NCI-H82 (cell line): ENCODE data around the gene CCNG2.

ENCODE experiments used
- DNase-seq: peaks from one replicate; lab custom pipeline; 2025; lab: John Stamatoyannopoulos, UW

Gene CCNG2

GRCh38 chr4:77147079-77147782 lies 9.8 kb upstream of the CCNG2 start:
- no peak for DNase-seq

GRCh38 chr4:77148078-77148477 lies 8.9 kb upstream of the CCNG2 start:
- peak; percentile 81 for DNase-seq

GRCh38 chr4:77149789-77150188 lies 7.2 kb upstream of the CCNG2 start:
- DNase-seq, result no peak

GRCh38 chr4:77151241-77151640 lies 5.8 kb upstream of the CCNG2 start:
- DNase-seq, result no peak

GRCh38 chr4:77152421-77152820 lies 4.6 kb upstream of the CCNG2 start:
- no peak for DNase-seq

GRCh38 chr4:77153006-77153405 lies 4.0 kb upstream of the CCNG2 start:
- no peak for DNase-seq

GRCh38 chr4:77154065-77154464 lies 2.9 kb upstream of the CCNG2 start:
- no peak for DNase-seq

- no peak for DNase-seq
Observed at GRCh38 chr4:77154761-77155499, 2.1 kb upstream of the CCNG2 start.

GRCh38 chr4:77155631-77156452 lies 1.2 kb upstream of the CCNG2 start:
- no peak for DNase-seq

GRCh38 chr4:77156533-77156911 lies 485 bp upstream of the CCNG2 start:
- DNase-seq, result peak; percentile 99

- DNase-seq, result peak; percentile 93
Observed at GRCh38 chr4:77157859-77158486, 966 bp downstream of the CCNG2 start.

GRCh38 chr4:77158487-77158861 lies 1.5 kb downstream of the CCNG2 start:
- DNase-seq, result no peak

GRCh38 chr4:77159806-77160205 lies 2.8 kb downstream of the CCNG2 start:
- peak; percentile 58 for DNase-seq

- no peak for DNase-seq
Observed at GRCh38 chr4:77163641-77164040, 6.6 kb downstream of the CCNG2 start.

GRCh38 chr4:77167173-77167572 lies 10.2 kb downstream of the CCNG2 start:
- no peak for DNase-seq

GRCh38 chr4:77167866-77168265 lies 10.9 kb downstream of the CCNG2 start:
- DNase-seq, result no peak

GRCh38 chr4:77169481-77169880 lies 12.5 kb downstream of the CCNG2 start:
- peak; percentile 97 for DNase-seq

GRCh38 chr4:77170926-77171325 lies 13.9 kb downstream of the CCNG2 start:
- no peak for DNase-seq

- DNase-seq, result no peak
Observed at GRCh38 chr4:77172336-77172735, 15.3 kb downstream of the CCNG2 start.

- no peak for DNase-seq
Observed at GRCh38 chr4:77174426-77174825, 17.4 kb downstream of the CCNG2 start.

GRCh38 chr4:77175201-77175611 lies 18.2 kb downstream of the CCNG2 start:
- peak; percentile 83 for DNase-seq

GRCh38 chr4:77176640-77177039 lies 19.6 kb downstream of the CCNG2 start:
- DNase-seq, result peak; percentile 69
